ENCODE results near the gene MOGAT3. TPM values are rescaled to one million over a fixed set of nuclear protein-coding genes. Genes with fewer than 3 reads are reported as not detected.

The MOGAT3 gene
- total and polyA plus RNA-seq, 2 of the 4 experiments (the other 2 are of a cell fraction): not detected

GRCh38 chr7:101186844-101187428 lies 13.9 kb downstream of the MOGAT3 start:
- H3K4me3 ChIP-seq (ENCODE audit: insufficient read depth, low read depth, low read length): no peak overlapping the region
- no peak overlapping the region for H3K27ac ChIP-seq (ENCODE audit: insufficient read depth, low read length)
- no CpG with 5 or more reads among the region's 4 CpGs for WGBS, 2 experiments (ENCODE audit: extremely low coverage in 2 of 2, insufficient read length in 1 of 2)
- H3K9me1 ChIP-seq (ENCODE audit: insufficient read depth, low read length): peaks cover 7% of the 10 kb centered on the region; the same call in 1 of the 2 replicates
- H3K9ac ChIP-seq (ENCODE audit: low read depth, low read length): no peak overlapping the region
- no peak overlapping the region for H2BK20ac ChIP-seq (ENCODE audit: low read depth, low read length)
- no TSS peak for BruUV-seq (replicated peaks)
- H3K9me3 ChIP-seq (ENCODE audit: control insufficient read depth, insufficient read depth, low read length): no peaks in the 10 kb centered on the region
- peaks cover 6% of the 10 kb centered on the region; the same call in 1 of the 2 replicates for H3K27me3 ChIP-seq (ENCODE audit: control insufficient read depth, insufficient read depth, low read length)
- dilution Hi-C loops (cut with HindIII; ENCODE audit: low sequenced_read_pairs, unreplicated experiment) (no loop called here), intact Hi-C loops (cut with micrococcal nuclease) (no loop called here), in situ Hi-C loops (cut with MboI; ENCODE audit: low sequenced_read_pairs) (loop anchor here (5.0 kb wide), 1 partner anchor 40 kb away; no protein-coding TSS in a partner anchor)
- H3K4ac ChIP-seq (ENCODE audit: low read depth, low read length): no peak overlapping the region
- H2AK9ac ChIP-seq (replicated peaks; ENCODE audit: low read depth, low read length, poor library complexity): no peak overlapping the region
- no peak overlapping the region for H3K23ac ChIP-seq (ENCODE audit: low read depth, low read length)
- no peak overlapping the region for H3K14ac ChIP-seq (replicated peaks; ENCODE audit: low read depth, low read length)
- H2AK5ac ChIP-seq (ENCODE audit: low read depth, low read length): no peak overlapping the region
- H3K36me3 ChIP-seq (ENCODE audit: control insufficient read depth, insufficient read depth, low read length): no peaks in the 10 kb centered on the region
- no peak overlapping the region for H4K8ac ChIP-seq (ENCODE audit: low read depth in 2 of 2, low read length in 2 of 2)
- TF ChIP-seq CTCF (conservative IDR thresholded peaks at IDR 0.05; ENCODE audit: low read depth, low read length) (no peak), RFX5 (IDR thresholded peaks at IDR 0.05; ENCODE audit: low read depth, low read length) (no peak), FOS (IDR thresholded peaks at IDR 0.05; ENCODE audit: low read depth, low read length) (no peak), MAZ (IDR thresholded peaks at IDR 0.05; ENCODE audit: borderline replicate concordance, low read depth, low read length) (no peak), NFE2L2 (IDR thresholded peaks at IDR 0.05; ENCODE audit: low read depth, low read length) (no peak), CEBPB (IDR thresholded peaks at IDR 0.05; ENCODE audit: low read depth, low read length) (no peak), MXI1 (IDR thresholded peaks at IDR 0.05; ENCODE audit: borderline replicate concordance, low read depth, low read length) (no peak), USF2 (IDR thresholded peaks at IDR 0.05; ENCODE audit: low read depth, low read length) (no peak), RAD21 (IDR thresholded peaks at IDR 0.05; ENCODE audit: low read length) (no peak), POLR2A (IDR thresholded peaks at IDR 0.05; ENCODE audit: low read depth, low read length) (no peak), RCOR1 (IDR thresholded peaks at IDR 0.05; ENCODE audit: insufficient replicate concordance, low read length) (no peak), SMC3 (IDR thresholded peaks at IDR 0.05; ENCODE audit: low read depth, low read length) (no peak), CHD1 (IDR thresholded peaks at IDR 0.05; ENCODE audit: low read depth, low read length) (no peak), MAFK (IDR thresholded peaks at IDR 0.05; ENCODE audit: low read depth, low read length) (no peak)
- TF ChIP-seq, protein P1, sequence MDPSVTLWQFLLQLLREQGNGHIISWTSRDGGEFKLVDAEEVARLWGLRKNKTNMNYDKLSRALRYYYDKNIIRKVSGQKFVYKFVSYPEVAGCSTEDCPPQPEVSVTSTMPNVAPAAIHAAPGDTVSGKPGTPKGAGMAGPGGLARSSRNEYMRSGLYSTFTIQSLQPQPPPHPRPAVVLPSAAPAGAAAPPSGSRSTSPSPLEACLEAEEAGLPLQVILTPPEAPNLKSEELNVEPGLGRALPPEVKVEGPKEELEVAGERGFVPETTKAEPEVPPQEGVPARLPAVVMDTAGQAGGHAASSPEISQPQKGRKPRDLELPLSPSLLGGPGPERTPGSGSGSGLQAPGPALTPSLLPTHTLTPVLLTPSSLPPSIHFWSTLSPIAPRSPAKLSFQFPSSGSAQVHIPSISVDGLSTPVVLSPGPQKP (IDR thresholded peaks at IDR 0.05; ENCODE audit: borderline replicate concordance, low read depth, low read length): no peak
- no peak for DNase-seq
- H4K20me1 ChIP-seq (ENCODE audit: insufficient read depth, low read length): no peaks in the 10 kb centered on the region
- CTCF ChIA-PET: interaction anchor here (0.6 kb wide), 2 partner anchors 73 to 76 kb away, joined by 3 to 6 read pairs; no protein-coding TSS in a partner anchor
- no peak overlapping the region for H3K56ac ChIP-seq (ENCODE audit: extremely low read depth, insufficient read depth, low read length)
- POLR2A ChIA-PET (ENCODE audit: unreplicated experiment): no interaction called here
- H3K18ac ChIP-seq (ENCODE audit: low read depth, low read length): no peak overlapping the region
- no peak overlapping the region for H2BK15ac ChIP-seq (ENCODE audit: low read depth, low read length)
- no peak overlapping the region for H2AFZ ChIP-seq (replicated peaks; ENCODE audit: low read length, poor library complexity)
- no peak overlapping the region for H2BK120ac ChIP-seq (ENCODE audit: low read depth, low read length)
- no peak for ATAC-seq (ENCODE audit: low read depth)
- H2BK5ac ChIP-seq (ENCODE audit: low read depth, low read length, poor library complexity, severe bottlenecking): no peak overlapping the region
- no peaks in the 10 kb centered on the region for H3K79me1 ChIP-seq (ENCODE audit: low read depth in 1 of 2, low read length in 2 of 2)
- H3K4me1 ChIP-seq (ENCODE audit: control insufficient read depth, insufficient read depth, low read length): no peaks in the 10 kb centered on the region
- no peak overlapping the region for H4K5ac ChIP-seq (ENCODE audit: low read depth, low read length)
- H3K4me2 ChIP-seq (ENCODE audit: low read depth, low read length): no peak overlapping the region
- H4K91ac ChIP-seq (ENCODE audit: insufficient read depth, low read depth, low read length): no peak overlapping the region

Measured in IMR-90 (cell line).